ENCODE measurements around the gene CDH11.

CDH11 gene

DNA sequence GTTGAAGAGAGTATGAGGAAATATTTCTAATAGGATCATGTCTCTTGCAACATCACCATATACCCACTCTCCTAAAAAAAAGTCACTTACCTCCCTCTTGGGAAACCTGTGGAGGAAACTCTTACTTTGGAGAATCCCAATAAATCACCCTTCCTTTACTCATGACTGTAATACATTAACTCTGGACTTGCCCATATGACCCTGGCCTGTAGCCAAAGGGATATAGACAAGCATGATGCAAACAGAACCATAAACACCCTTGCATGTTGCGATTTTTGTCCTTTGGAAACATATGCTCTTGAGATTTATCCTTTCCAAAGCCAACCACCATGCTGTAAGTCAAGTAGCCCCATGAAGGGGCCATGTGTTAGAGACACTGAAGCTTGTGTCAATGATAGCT lies 19.5 kb downstream of the CDH11 start:
- Histone ChIP-seq H3K27me3 (ENCODE audit: insufficient read depth, insufficient read length) (no peaks in the 10 kb centered on the region), H3K4me3 (ENCODE audit: insufficient read length, low read depth) (no peak overlapping the region), H3K4me1 (ENCODE audit: insufficient read depth, insufficient read length) (no peaks in the 10 kb centered on the region), H3K36me3 (ENCODE audit: insufficient read depth, insufficient read length, low read length) (peaks cover 3% of the 10 kb centered on the region), H3K9me3 (ENCODE audit: insufficient read depth, low read length) (no peaks in the 10 kb centered on the region), H3K9ac (ENCODE audit: insufficient read length, low read depth) (no peak overlapping the region)
- TF ChIP-seq YY1 (IDR thresholded peaks at IDR 0.05; ENCODE audit: insufficient read depth, insufficient read length): no peak
- no peak for TF ChIP-seq SUZ12 (IDR thresholded peaks at IDR 0.05; ENCODE audit: extremely low read depth, insufficient read depth, insufficient read length)
- TF ChIP-seq ZNF274 (IDR thresholded peaks at IDR 0.05; ENCODE audit: low read depth, low read length): no peak
- no peak for DNase-seq (ENCODE audit: low read depth, low spot score)

DNA sequence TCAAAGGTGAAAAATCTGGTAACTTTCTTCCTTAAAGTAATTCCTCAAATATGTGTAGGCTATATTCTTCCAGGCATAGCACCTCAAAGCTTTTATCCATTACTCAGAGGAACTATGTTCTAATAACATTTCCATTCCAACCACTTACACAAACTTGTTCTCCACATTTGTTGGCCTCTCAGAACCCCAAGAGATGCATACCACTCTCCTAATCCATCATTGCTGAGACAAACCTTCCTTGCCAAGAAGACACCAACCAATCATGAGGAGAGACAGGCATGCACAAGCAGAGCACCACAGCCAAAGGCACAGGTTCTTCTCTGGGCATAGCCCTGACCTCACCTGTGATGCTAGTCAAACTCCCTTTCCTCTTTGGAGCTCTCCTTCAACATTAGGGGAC lies 20.9 kb downstream of the CDH11 start:
- Histone ChIP-seq H3K9ac (ENCODE audit: insufficient read length, low read depth) (no peak overlapping the region), H3K4me1 (ENCODE audit: insufficient read depth, insufficient read length) (no peaks in the 10 kb centered on the region), H3K9me3 (ENCODE audit: insufficient read depth, low read length) (no peaks in the 10 kb centered on the region), H3K27me3 (ENCODE audit: insufficient read depth, insufficient read length) (no peaks in the 10 kb centered on the region), H3K4me3 (ENCODE audit: insufficient read length, low read depth) (no peak overlapping the region), H3K36me3 (ENCODE audit: insufficient read depth, insufficient read length, low read length) (peaks cover 4% of the 10 kb centered on the region)
- TF ChIP-seq YY1 (IDR thresholded peaks at IDR 0.05; ENCODE audit: insufficient read depth, insufficient read length) (no peak), SUZ12 (IDR thresholded peaks at IDR 0.05; ENCODE audit: extremely low read depth, insufficient read depth, insufficient read length) (no peak), ZNF274 (IDR thresholded peaks at IDR 0.05; ENCODE audit: low read depth, low read length) (no peak)
- DNase-seq (ENCODE audit: low read depth, low spot score): no peak

DNA sequence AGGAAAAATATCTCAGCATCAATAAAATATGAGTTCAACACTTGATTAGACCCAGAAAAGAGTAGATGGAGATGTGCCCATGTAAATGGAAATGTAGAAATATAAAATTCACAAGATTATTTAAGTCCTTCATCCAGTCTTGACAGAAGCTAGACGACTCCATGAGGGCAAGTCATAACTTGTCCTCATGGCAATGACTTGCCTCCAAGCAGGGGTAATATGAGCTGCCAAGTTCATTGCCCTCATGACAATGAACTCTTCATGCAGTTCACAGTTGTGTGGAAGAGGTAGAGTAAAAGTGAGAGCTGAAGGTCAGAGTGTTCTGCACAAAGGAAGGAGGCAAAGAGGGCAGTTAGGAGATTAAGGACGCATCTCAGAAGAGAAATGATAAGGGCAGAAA lies 22.3 kb downstream of the CDH11 start:
- Histone ChIP-seq H3K36me3 (ENCODE audit: insufficient read depth, insufficient read length, low read length) (peaks cover 5% of the 10 kb centered on the region), H3K9ac (ENCODE audit: insufficient read length, low read depth) (no peak overlapping the region), H3K4me1 (ENCODE audit: insufficient read depth, insufficient read length) (no peaks in the 10 kb centered on the region), H3K4me3 (ENCODE audit: insufficient read length, low read depth) (no peak overlapping the region), H3K9me3 (ENCODE audit: insufficient read depth, low read length) (no peaks in the 10 kb centered on the region), H3K27me3 (ENCODE audit: insufficient read depth, insufficient read length) (no peaks in the 10 kb centered on the region)
- no peak for DNase-seq (ENCODE audit: low read depth, low spot score)
- TF ChIP-seq ZNF274 (IDR thresholded peaks at IDR 0.05; ENCODE audit: low read depth, low read length) (no peak), SUZ12 (IDR thresholded peaks at IDR 0.05; ENCODE audit: extremely low read depth, insufficient read depth, insufficient read length) (no peak), YY1 (IDR thresholded peaks at IDR 0.05; ENCODE audit: insufficient read depth, insufficient read length) (no peak)

DNA sequence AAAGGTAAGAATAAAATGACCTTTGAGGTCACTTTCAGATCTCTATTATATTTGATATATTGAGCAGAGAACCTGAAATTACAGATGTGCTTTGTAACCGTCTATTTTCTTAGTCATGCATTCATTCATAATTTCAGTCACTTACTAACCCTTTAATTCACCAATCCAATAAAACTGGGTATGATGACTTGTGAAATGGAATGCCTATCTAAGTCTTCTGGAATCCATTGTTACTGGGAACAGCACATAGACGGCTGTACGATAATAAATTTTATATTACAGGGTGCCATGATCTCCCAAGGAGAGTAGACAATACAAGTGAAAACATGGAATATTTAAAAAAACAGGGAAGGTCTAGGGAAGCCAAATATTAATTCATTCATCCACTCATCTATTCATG lies 22.9 kb downstream of the CDH11 start:
- TF ChIP-seq ZNF274 (IDR thresholded peaks at IDR 0.05; ENCODE audit: low read depth, low read length) (no peak), SUZ12 (IDR thresholded peaks at IDR 0.05; ENCODE audit: extremely low read depth, insufficient read depth, insufficient read length) (no peak), YY1 (IDR thresholded peaks at IDR 0.05; ENCODE audit: insufficient read depth, insufficient read length) (no peak)
- H3K27me3 ChIP-seq (ENCODE audit: insufficient read depth, insufficient read length): no peaks in the 10 kb centered on the region
- no peak for DNase-seq (ENCODE audit: low read depth, low spot score)
- H3K9me3 ChIP-seq (ENCODE audit: insufficient read depth, low read length): no peaks in the 10 kb centered on the region
- no peaks in the 10 kb centered on the region for H3K4me1 ChIP-seq (ENCODE audit: insufficient read depth, insufficient read length)
- no peak overlapping the region for H3K9ac ChIP-seq (ENCODE audit: insufficient read length, low read depth)
- H3K36me3 ChIP-seq (ENCODE audit: insufficient read depth, insufficient read length, low read length): peaks cover 8% of the 10 kb centered on the region
- no peak overlapping the region for H3K4me3 ChIP-seq (ENCODE audit: insufficient read length, low read depth)

DNA sequence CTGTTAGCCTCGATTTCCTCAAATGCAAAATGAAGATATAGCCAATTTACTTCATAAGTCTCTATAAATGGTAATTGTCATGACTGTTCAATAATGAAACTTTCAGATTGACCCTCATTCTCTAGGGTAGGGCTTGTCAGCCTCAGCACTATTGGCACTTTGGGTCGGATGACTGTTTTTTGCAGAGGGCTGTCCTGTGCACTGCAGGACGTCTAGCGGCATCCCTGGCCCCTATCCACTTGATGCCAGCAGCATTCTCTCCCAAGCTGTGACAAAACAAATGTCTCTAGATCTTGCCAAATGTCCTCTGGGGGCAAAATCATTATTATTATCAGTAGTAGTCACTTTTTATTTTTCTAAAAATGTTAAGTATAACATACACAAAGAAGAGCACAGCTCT lies 24.6 kb downstream of the CDH11 start:
- Histone ChIP-seq H3K9me3 (ENCODE audit: insufficient read depth, low read length) (no peaks in the 10 kb centered on the region), H3K4me1 (ENCODE audit: insufficient read depth, insufficient read length) (no peaks in the 10 kb centered on the region), H3K9ac (ENCODE audit: insufficient read length, low read depth) (no peak overlapping the region), H3K4me3 (ENCODE audit: insufficient read length, low read depth) (no peak overlapping the region), H3K36me3 (ENCODE audit: insufficient read depth, insufficient read length, low read length) (peaks cover 6% of the 10 kb centered on the region), H3K27me3 (ENCODE audit: insufficient read depth, insufficient read length) (no peaks in the 10 kb centered on the region)
- TF ChIP-seq YY1 (IDR thresholded peaks at IDR 0.05; ENCODE audit: insufficient read depth, insufficient read length) (no peak), SUZ12 (IDR thresholded peaks at IDR 0.05; ENCODE audit: extremely low read depth, insufficient read depth, insufficient read length) (no peak), ZNF274 (IDR thresholded peaks at IDR 0.05; ENCODE audit: low read depth, low read length) (no peak)
- DNase-seq (ENCODE audit: low read depth, low spot score): no peak

DNA sequence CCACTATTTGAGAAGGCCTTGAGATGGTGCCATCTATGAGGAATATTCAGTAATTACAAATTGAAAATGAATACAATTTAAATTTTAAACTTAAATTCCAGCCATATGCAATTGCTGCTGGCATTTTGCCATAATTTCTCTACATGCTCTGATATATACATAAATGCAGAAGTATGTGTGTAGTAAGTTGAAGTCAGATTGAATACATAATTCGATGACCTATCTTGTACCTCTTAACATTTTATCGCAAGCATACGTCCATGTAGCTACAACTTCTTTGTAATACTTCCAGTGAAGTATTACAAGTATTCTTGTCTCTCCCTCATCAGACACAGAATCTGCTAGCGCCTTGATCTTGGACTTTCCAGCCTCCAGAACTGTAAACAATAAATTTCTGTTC lies 26.0 kb downstream of the CDH11 start:
- Histone ChIP-seq H3K9ac (ENCODE audit: insufficient read length, low read depth) (no peak overlapping the region), H3K9me3 (ENCODE audit: insufficient read depth, low read length) (no peaks in the 10 kb centered on the region), H3K4me3 (ENCODE audit: insufficient read length, low read depth) (no peak overlapping the region), H3K4me1 (ENCODE audit: insufficient read depth, insufficient read length) (no peaks in the 10 kb centered on the region), H3K36me3 (ENCODE audit: insufficient read depth, insufficient read length, low read length) (peaks cover 6% of the 10 kb centered on the region), H3K27me3 (ENCODE audit: insufficient read depth, insufficient read length) (no peaks in the 10 kb centered on the region)
- TF ChIP-seq ZNF274 (IDR thresholded peaks at IDR 0.05; ENCODE audit: low read depth, low read length) (no peak), SUZ12 (IDR thresholded peaks at IDR 0.05; ENCODE audit: extremely low read depth, insufficient read depth, insufficient read length) (no peak), YY1 (IDR thresholded peaks at IDR 0.05; ENCODE audit: insufficient read depth, insufficient read length) (no peak)
- DNase-seq (ENCODE audit: low read depth, low spot score): no peak

DNA sequence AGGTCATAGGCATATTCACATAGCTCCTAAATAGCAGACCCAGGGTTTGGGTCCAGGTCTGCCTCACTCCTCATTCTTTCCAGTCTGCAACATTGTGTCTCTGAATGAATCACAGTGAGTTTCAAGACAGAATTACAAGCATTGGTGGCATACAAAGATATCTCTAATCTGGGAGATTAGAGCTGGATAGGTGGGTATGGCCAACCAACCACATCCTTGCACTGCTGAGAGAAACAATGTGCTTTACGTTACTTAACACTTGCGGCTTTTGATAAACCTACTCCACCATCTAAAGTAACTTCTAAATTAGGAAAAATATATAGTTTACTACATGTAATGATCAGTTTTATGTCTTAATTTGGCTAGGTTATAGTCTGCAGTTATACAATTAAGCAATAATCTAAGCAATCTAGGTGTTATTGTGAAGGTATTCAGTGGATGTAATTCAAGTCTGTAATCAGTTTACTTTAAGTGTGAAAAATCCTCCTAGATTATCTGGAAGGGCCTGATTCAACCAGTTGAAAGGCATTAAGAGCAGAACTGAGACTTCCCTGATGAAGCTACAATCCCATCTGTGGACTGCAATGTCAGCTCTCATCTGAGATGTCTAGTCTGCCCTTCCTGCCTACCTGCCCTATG lies 26.7 kb downstream of the CDH11 start:
- TF ChIP-seq ZNF274 (IDR thresholded peaks at IDR 0.05; ENCODE audit: low read depth, low read length) (no peak), YY1 (IDR thresholded peaks at IDR 0.05; ENCODE audit: insufficient read depth, insufficient read length) (no peak), SUZ12 (IDR thresholded peaks at IDR 0.05; ENCODE audit: extremely low read depth, insufficient read depth, insufficient read length) (no peak)
- Histone ChIP-seq H3K9me3 (ENCODE audit: insufficient read depth, low read length) (no peaks in the 10 kb centered on the region), H3K4me1 (ENCODE audit: insufficient read depth, insufficient read length) (no peaks in the 10 kb centered on the region), H3K27me3 (ENCODE audit: insufficient read depth, insufficient read length) (no peaks in the 10 kb centered on the region), H3K36me3 (ENCODE audit: insufficient read depth, insufficient read length, low read length) (peaks cover 6% of the 10 kb centered on the region), H3K9ac (ENCODE audit: insufficient read length, low read depth) (no peak overlapping the region), H3K4me3 (ENCODE audit: insufficient read length, low read depth) (no peak overlapping the region)
- no peak for DNase-seq (ENCODE audit: low read depth, low spot score)

Measured in NT2/D1 (cell line).